Astrocyte of the hippocampus (primary cell): ENCODE data around the gene RTN1.

ENCODE experiments used
- DNase-seq: peaks from one replicate; pipeline ENCODE4 v3.0.0; 2011; ENCODE audit warnings: low read depth, low spot score

Gene RTN1, protein sequence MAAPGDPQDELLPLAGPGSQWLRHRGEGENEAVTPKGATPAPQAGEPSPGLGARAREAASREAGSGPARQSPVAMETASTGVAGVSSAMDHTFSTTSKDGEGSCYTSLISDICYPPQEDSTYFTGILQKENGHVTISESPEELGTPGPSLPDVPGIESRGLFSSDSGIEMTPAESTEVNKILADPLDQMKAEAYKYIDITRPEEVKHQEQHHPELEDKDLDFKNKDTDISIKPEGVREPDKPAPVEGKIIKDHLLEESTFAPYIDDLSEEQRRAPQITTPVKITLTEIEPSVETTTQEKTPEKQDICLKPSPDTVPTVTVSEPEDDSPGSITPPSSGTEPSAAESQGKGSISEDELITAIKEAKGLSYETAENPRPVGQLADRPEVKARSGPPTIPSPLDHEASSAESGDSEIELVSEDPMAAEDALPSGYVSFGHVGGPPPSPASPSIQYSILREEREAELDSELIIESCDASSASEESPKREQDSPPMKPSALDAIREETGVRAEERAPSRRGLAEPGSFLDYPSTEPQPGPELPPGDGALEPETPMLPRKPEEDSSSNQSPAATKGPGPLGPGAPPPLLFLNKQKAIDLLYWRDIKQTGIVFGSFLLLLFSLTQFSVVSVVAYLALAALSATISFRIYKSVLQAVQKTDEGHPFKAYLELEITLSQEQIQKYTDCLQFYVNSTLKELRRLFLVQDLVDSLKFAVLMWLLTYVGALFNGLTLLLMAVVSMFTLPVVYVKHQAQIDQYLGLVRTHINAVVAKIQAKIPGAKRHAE

DNA sequence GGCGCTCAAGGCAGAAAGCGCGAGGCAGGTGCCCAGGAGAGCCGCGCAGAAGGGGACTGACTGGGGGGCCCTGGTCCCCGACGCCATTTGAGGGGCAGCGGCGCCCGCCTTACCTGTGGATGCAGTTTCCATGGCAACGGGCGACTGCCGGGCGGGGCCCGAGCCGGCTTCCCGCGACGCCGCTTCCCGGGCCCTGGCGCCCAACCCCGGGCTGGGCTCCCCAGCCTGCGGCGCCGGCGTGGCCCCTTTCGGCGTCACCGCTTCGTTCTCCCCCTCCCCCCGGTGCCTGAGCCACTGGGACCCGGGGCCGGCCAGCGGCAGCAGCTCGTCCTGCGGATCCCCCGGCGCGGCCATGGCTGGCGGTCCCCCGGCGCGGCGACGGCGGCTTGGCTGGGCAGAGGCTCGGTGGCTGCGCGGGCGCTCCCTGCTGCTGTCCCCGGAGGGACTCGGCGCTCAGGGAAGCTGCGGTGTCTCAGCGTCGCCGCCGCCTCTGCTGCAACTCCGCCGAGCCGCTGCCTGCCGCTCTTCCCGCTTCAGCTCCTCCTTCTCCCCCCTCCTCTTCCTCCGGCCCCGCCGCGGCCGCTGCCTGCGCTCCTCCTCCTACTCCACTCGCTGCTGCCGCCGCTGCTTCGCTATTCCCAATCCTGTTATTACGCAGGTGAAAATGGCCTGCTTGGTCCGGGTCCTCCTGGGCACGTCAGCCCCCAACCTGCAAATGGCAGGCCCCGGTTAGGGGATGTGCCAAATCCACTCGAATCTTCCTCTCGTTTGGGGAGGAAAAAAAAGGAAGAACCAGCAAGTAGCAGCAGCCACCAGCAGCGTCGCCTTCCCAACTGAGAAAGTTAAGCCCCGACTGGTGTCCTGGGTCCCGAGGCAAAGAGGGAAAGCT is at the start of gene RTN1:
TSS of gene RTN1 (minus strand) at position 500 of the 889 bp plus-strand sequence. CDS start at position 354, 146 bp downstream.
- DNase-seq = peak; percentile 81

- no peak for DNase-seq
These were observed 49.8 kb upstream of the RTN1 start for GRCh38 chr14:59920378-59920683.

GRCh38 chr14:59919570-59920377 is 49.2 kb upstream of the RTN1 start, which contains the start of gene LRRC9:
Gene LRRC9, plus strand, starts transcription at chr14:59920144.
- peak; percentile 75 for DNase-seq

DNA sequence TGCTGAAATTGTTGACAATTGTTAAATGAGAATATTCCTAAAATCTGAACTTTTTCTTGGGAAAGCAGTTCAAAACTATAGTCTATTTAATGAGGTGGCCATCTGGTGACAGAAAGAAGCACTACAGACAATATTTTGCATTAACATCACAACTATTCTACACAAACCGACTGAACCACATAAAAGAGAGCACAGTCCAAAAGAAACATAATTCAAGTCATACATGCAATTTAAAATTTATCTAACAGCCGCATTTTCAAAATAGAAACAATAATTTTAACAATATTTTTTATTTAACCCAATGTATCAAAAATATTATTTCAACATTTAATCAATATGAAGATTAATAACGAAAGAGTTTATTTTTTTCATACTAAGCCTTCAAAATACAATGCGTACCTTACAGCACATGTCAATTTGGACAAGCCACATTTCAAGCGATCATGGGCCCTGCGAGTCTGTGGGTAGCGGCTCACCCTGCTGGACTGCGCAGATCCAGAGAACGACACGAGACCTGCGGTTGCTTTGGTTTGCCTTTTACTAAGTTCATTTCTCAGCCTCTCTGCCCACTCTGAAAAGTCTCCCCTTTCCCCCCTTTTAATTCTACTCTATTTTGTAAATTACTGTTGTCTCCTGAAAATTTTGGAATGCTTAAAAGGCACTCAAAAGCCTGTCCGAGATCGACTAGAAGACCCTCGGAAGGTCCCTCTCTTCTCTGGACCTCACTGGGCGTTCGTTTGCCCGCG is 48.4 kb upstream of the RTN1 start:
- peak; percentile 71 for DNase-seq

GRCh38 chr14:59913187-59913586 is 42.6 kb upstream of the RTN1 start:
- no peak for DNase-seq

- DNase-seq = no peak
These were observed 41.9 kb upstream of the RTN1 start for GRCh38 chr14:59912443-59912842.

GRCh38 chr14:59905188-59905587 is 34.6 kb upstream of the RTN1 start:
- DNase-seq = peak; percentile 14

- DNase-seq = no peak
These were observed 33.6 kb upstream of the RTN1 start for GRCh38 chr14:59904184-59904583.

GRCh38 chr14:59900556-59900955 is 30.0 kb upstream of the RTN1 start:
- DNase-seq = no peak

DNA sequence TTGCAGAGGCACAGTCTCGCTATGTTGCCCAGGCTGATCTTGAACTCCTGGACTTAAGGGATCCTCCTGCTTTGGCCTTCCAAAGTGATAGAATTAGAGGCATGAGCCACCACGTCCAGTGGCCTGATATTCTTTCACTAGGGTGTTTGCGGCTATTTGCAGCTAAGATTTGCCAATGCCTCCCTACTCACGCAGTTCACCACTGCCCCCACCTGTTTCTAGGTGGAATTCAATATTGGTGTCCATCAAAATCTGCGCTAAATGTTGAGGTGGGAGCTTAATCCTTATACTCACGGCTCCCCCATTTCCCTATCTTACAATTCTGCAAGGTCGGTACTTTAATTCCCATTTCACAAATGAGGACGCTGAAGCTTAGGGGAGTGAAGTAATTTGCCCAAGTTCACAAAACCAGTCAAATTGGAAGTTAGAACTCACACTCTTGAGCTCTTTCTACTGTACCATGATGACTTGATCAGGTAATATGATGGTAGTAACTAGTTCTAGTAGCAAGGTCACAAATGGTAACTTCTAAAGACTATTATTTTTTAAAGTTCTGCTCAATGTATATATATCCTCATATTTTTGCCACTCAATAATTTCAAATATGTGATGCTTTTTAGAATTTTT is 27.3 kb upstream of the RTN1 start:
- peak; percentile 68 for DNase-seq

- DNase-seq = no peak
These were observed 25.1 kb upstream of the RTN1 start for GRCh38 chr14:59895721-59896120.

DNA sequence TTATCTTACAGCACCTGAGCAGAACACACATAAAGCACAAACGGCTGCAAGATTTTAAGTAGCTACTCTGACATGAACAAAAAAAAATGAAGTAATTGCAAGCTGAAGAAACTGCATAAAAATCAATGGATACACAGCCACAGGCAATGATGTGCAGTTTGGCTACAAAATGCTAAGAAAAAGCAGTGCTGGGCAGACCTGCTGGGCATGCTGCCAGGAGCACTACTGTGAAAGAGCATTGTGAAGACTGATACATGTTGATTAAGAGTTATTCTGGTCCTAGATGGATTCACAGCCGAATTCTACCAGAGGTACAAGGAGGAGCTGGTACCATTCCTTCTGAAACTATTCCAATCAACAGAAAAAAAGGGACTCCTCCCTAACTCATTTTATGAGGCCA is 20.1 kb upstream of the RTN1 start:
- peak; percentile 34 for DNase-seq

- DNase-seq = no peak
These were observed 12.4 kb upstream of the RTN1 start for GRCh38 chr14:59882957-59883356.

DNA sequence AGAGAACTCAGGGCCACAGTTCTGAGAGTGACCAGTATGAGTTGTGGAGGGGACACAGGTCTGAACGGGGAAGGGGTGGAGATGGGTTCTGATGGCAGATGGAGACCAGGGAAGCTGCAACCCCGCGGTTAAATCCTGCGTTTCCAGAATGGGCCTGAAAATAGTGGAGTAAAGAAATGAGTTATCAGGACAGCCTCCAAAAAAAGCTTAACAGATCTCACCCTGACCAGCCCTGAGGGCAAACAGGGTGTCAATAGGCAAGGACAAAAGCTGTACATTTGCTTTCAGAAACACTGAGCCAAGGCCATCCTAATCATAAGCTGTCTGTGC is 555 bp upstream of the RTN1 start:
- DNase-seq = no peak

- DNase-seq = peak; percentile 20
These were observed 958 bp downstream of the RTN1 start for GRCh38 chr14:59869381-59870255.

DNA sequence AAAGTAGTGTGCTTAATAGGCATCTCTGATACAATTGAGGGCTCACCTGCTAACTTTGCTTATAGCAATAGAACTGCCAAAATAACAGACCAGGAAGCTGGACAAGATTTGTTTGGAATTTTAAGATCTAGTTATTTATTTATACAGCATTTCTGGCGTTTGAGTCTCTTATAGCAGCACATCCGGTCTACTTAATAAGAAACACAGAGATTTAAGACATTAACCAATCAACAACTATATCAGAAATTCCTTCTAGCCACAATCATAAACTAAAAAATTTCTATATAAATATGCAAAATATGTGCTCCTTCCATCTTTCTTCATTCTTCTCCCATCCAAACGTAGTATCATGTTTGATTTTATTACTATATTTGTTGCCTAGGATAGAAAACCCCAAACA is 2.6 kb downstream of the RTN1 start:
- DNase-seq = no peak

GRCh38 chr14:59863806-59864525 is 6.6 kb downstream of the RTN1 start:
- DNase-seq = no peak

DNA sequence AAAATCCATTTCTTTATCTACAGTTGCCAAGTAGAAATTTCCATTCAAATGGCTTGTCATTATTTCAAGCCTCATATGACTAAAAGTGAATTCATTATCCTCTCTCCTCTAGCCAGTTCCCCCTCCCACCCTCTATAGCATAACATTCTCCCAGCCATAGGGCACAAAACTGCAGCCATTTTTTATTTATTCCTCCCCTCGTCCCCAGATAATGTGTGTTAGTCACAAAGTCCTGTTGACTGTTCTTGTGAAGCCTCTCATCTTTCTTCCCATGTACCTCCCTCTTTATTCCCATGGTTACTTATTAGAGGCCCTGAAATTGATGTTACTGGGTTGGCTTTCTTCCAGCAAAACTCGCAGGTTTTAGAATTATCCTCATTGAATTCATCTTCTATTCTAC is 13.2 kb downstream of the RTN1 start:
- DNase-seq = no peak
